ENCODE results near the gene SCIN. TPM values are rescaled to one million over a fixed set of nuclear protein-coding genes. Genes with fewer than 3 reads are reported as not detected.

The SCIN gene
- total RNA-seq, 1 experiment from 2014 or later = 5.6 TPM

- ChIA-PET POLR2A (no interaction called here), CTCF (interaction anchor here (0.6 kb wide), 1 partner anchor 157 kb away, joined by 3 read pairs; no protein-coding TSS in a partner anchor)
- Histone ChIP-seq H3K9me3 (ENCODE audit: control insufficient read depth, insufficient read depth, low read depth, low read length) (no peaks in the 10 kb centered on the region), H3K27me3 (ENCODE audit: control insufficient read depth, insufficient read depth, low read length) (peaks cover 3% of the 10 kb centered on the region; the same call in 1 of the 2 replicates), H3K36me3 (ENCODE audit: control insufficient read depth, insufficient read depth, low read length) (no peaks in the 10 kb centered on the region), H3K27ac (ENCODE audit: low read length) (no peak overlapping the region), H3K4me3 (ENCODE audit: low read depth in 2 of 2, low read length in 2 of 2) (no peak overlapping the region), H3K4me1 (ENCODE audit: control insufficient read depth, insufficient read depth, low read length) (no peaks in the 10 kb centered on the region; the same call in 1 of the 2 replicates)
- TF ChIP-seq REST (IDR thresholded peaks at IDR 0.05; ENCODE audit: insufficient read depth in 1 of 2, low read depth in 2 of 2, low read length in 1 of 2) (no peak), CTCF (IDR thresholded peaks at IDR 0.05) (no peak), POLR2AphosphoS5 (IDR thresholded peaks at IDR 0.05; ENCODE audit: low read depth, low read length) (no peak), SIN3A (IDR thresholded peaks at IDR 0.05; ENCODE audit: borderline replicate concordance, insufficient read depth, low read depth, low read length) (no peak), TCF7L2 (IDR thresholded peaks at IDR 0.05; ENCODE audit: low read depth, low read length) (no peak)
- intact Hi-C loops (cut with micrococcal nuclease; ENCODE audit: unreplicated experiment) (no loop called here), in situ Hi-C loops (cut with HindIII; ENCODE audit: low pct_unique_long_range_greater_than_20kb, low sequenced_read_pairs) (no loop called here)
- no TSS peak for BruUV-seq (replicated peaks)
- DNase-seq (ENCODE audit: low read depth, low spot score) (no peak), ATAC-seq (no peak)
These were observed 70.0 kb downstream of the SCIN start for GRCh38 chr7:12640299-12641096.

- CTCF ChIA-PET = no interaction called here
These were observed 70.7 kb downstream of the SCIN start for GRCh38 chr7:12641196-12641595.

GRCh38 chr7:12642508-12642907 lies 72.0 kb downstream of the SCIN start:
- DNase-seq (ENCODE audit: low read depth, low spot score) (no peak), ATAC-seq (no peak)
- intact Hi-C loops (cut with micrococcal nuclease; ENCODE audit: unreplicated experiment) = no loop called here

More at GRCh38 chr7:12641196-12641595, 70.7 kb downstream of the SCIN start:
- in situ Hi-C loops (cut with HindIII; ENCODE audit: low pct_unique_long_range_greater_than_20kb, low sequenced_read_pairs) = no loop called here
- intact Hi-C loops (cut with micrococcal nuclease; ENCODE audit: unreplicated experiment) = no loop called here
- Histone ChIP-seq H3K4me3 (ENCODE audit: low read depth in 2 of 2, low read length in 2 of 2) (no peak overlapping the region), H3K4me1 (ENCODE audit: control insufficient read depth, insufficient read depth, low read length) (no peaks in the 10 kb centered on the region; the same call in 1 of the 2 replicates), H3K9me3 (ENCODE audit: control insufficient read depth, insufficient read depth, low read depth, low read length) (no peaks in the 10 kb centered on the region), H3K36me3 (ENCODE audit: control insufficient read depth, insufficient read depth, low read length) (no peaks in the 10 kb centered on the region), H3K27ac (ENCODE audit: low read length) (no peak overlapping the region), H3K27me3 (ENCODE audit: control insufficient read depth, insufficient read depth, low read length) (peaks cover 3% of the 10 kb centered on the region; the same call in 1 of the 2 replicates)
- POLR2A ChIA-PET = no interaction called here
- ATAC-seq (no peak), DNase-seq (ENCODE audit: low read depth, low spot score) (no peak)
- TF ChIP-seq TCF7L2 (IDR thresholded peaks at IDR 0.05; ENCODE audit: low read depth, low read length) = no peak
- BruUV-seq (replicated peaks) = no TSS peak

More at GRCh38 chr7:12642508-12642907, 72.0 kb downstream of the SCIN start:
- TF ChIP-seq POLR2AphosphoS5 (IDR thresholded peaks at IDR 0.05; ENCODE audit: low read depth, low read length) (no peak), SIN3A (IDR thresholded peaks at IDR 0.05; ENCODE audit: borderline replicate concordance, insufficient read depth, low read depth, low read length) (no peak), REST (IDR thresholded peaks at IDR 0.05; ENCODE audit: insufficient read depth in 1 of 2, low read depth in 2 of 2, low read length in 1 of 2) (no peak), CTCF (IDR thresholded peaks at IDR 0.05) (no peak), TCF7L2 (IDR thresholded peaks at IDR 0.05; ENCODE audit: low read depth, low read length) (no peak)
- Histone ChIP-seq H3K4me1 (ENCODE audit: control insufficient read depth, insufficient read depth, low read length) (no peaks in the 10 kb centered on the region; the same call in 1 of the 2 replicates), H3K36me3 (ENCODE audit: control insufficient read depth, insufficient read depth, low read length) (no peaks in the 10 kb centered on the region), H3K4me3 (ENCODE audit: low read depth in 2 of 2, low read length in 2 of 2) (no peak overlapping the region), H3K9me3 (ENCODE audit: control insufficient read depth, insufficient read depth, low read depth, low read length) (no peaks in the 10 kb centered on the region), H3K27me3 (ENCODE audit: control insufficient read depth, insufficient read depth, low read length) (no peaks in the 10 kb centered on the region), H3K27ac (ENCODE audit: low read length) (no peak overlapping the region)
- POLR2A ChIA-PET = no interaction called here
- no TSS peak for BruUV-seq (replicated peaks)
- CTCF ChIA-PET = no interaction called here
- in situ Hi-C loops (cut with HindIII; ENCODE audit: low pct_unique_long_range_greater_than_20kb, low sequenced_read_pairs) = no loop called here

All from Panc1 (cell line).